ENCODE data around the gene TMEM108.
"Not testable (repeated sequence)": the region's sequence is repeated elsewhere in the genome, so short reads cannot be mapped to it uniquely, and the experiment has no call there.

The TMEM108 gene

DNA sequence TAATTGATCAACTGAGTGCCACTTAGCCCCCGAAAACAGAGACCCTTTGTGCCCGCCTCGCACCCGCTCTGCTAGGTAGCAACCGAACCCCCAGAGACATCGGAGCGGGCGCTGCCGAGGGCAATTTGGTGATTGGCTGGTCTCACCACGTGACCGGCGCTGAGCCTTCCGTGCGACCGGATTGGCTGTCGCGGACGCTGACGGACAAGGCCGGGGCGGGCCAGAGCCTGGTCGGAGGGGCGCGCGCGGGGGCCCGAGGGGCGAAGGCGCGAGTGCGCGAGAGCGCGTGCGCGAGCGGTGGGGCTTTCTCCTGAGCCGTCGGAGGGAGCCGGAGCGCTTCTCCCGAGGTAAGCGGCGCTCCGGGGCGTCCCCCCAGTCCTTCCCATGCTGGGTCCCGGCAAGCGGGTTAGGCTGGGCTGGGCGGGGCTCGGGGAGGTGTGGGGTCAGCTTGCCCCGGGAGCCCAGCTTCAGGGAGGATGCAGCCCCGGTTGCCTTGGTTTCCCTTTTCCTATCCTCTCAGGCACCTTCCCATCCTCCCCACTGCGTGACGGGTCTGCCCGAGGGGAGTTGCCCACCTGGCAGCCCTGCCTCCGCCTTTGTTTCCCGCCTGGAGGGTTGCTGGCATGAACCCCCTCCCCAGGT, at the start of gene TMEM108:
TSS of gene TMEM108 (plus strand) at position 303 of the 642 bp plus-strand sequence.
- DNase-seq = peak; percentile 16 to 27

DNA sequence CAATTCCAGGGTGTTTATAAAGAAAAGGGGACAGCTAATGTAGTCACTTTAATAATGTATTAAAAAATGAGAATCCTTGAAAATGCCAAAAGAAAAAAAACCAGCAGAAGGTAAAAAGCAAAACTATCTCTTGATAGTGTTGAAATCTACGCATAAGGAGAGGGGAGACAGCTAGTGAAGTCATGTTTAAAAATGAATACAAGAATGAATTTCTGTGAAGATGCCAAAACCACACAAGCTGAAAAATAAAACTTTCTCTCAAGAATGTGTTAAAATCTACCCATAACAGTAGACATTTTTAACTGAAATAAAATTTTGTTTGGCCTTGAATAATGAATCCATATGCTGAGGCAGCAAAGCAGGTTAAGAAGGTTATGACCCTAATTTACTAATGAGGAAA, 42.2 kb upstream of the TMEM108 start:
- no peak for DNase-seq

DNA sequence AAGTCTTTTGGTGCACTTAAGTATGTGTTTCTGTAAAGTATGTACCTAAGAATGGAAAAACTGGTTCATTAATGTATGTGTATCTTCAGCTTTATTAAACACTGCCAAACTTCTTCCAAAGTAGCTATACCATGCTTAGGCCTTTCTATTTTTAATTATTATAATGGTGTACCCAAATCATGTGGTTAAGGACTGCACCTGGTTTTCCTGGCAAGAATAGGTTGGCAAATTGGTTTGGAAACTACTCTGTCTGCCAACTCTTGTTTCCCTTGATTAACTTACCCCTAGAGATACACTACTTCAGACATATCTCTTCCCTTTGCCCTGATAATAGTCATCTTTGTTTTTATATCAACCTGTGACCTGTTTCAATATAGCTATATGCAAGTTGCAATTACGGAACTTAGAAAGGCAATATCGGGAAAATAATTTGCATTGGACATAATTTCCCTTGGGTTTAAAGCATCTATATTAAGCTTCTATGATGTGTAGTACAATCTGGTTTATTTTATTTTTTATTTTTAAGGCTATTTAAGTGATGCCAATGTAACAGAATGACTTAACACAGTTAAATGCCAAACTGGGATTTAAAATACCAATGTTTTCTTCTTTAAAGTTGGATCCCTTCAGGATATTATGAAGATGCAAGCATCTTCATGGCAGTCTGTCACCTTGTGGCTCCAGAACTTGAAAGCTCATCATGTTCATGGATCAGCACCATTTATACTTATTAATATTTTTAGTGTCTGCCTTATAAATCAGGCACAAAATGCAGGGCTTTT, 40.6 kb upstream of the TMEM108 start:
- no peak for DNase-seq

DNA sequence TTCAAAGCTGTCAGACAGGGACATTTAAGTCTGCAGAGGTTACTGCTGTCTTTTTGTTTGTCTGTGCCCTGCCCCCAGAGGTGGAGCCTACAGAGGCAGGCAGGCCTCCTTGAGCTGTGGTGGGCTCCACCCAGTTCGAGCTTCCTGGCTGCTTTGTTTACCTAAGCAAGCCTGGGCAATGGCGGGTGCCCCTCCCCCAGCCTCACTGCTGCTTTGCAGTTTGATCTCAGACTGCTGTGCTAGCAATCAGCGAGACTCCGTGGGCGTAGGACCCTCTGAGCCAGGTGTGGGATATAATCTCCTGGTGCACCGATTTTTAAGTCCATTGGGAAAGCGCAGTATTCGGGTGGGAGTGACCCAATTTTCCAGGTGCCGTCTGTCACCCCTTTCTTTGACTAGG, 33.2 kb upstream of the TMEM108 start:
- not testable (repeated sequence) for DNase-seq

DNA sequence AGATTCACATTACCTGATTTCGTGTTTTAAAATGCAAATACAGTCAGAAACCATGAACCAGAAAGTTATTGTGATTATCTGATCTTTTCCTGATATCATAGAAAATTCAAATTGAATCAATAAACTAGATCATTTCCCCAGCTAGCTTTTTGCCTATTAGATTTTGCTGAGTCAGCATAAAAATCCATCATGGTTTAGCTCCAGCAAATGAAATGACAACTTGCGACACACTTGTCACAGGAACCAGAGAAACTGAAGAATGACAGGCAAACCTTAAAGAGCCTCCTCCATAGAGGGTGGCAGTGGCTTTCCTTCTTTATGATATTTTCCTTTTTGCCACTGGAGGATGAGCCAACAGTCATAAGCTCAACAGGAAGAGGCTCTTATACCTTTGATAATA, 30.6 kb upstream of the TMEM108 start:
- no peak for DNase-seq

DNA sequence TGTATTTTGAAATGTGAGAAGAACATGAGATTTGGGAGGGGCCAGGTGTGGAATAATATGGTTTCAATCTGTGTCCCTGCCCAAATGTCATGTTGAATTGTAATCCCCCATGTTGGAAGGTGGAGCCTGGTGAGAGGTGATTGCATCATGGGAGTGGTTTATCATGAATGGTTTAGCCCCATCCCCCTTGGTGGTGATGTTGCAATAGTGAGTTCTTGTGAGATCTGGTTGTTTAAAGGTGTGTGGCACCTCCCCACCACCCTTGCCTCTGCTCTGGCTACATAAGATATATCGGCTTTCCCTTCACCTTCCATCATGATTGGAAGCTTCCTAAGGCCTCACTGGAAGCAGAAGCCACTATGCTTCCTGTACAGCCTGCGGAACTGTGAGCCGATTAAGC, 23.9 kb upstream of the TMEM108 start:
- no peak for DNase-seq

DNA sequence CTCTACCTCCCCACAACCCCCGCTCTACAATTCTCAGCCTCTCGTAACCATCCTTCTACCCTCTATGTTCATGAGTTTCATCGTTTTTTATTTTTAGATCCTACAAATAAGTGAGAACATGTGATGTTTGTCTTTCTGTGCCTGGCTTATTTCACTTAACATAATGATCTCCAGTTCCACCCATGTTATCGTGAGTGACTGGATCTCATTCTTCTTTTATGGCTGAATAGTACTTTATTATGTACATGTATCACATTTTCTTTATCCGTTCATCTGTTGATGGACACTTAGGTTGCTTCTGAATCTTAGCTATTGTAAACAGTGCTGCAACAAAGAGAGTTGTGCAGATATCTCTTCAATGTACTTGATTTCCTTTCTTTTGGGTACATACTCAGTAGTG, 22.6 kb upstream of the TMEM108 start:
- DNase-seq = not testable (repeated sequence)

DNA sequence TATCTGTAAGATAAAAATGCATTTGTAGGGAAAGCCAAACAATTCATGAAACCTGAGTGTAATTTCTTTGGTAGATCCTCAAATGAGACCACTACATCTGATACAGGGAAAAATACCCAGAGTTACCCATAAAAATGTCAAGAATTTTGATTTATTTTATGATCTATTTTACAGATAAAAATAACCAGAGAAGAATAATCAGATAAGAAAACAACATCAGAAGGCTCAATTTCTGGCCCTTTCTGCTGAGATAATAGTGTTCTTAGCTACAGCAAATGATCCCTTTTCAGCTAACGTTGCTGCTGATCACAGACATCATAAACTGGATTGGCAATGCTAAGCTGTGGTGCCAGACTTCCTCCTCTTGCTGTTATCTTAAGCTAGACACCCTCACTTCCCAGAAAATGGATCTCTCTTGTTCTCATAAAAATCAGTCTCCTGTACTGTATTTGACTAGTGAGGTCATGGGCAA, 21.3 kb upstream of the TMEM108 start:
- no peak for DNase-seq

DNA sequence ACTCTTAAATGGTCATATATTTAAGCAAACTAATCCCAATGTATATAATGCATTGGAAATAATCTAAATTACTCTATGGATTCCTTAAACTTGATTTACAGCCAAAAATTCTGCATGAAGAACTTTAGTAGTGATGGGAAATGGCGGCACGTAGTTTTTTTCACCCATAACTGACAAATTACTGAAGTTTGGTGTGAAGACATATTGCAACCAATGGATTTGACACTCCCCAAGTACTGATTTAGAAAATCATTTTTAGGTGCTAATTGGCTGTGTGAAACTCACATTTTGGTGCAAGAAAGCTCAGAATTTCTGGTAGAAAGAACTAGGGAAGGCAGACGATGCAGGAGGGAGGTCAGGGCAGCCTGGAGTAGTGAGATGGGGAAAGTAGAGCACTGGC, 19.3 kb upstream of the TMEM108 start:
- no peak for DNase-seq

DNA sequence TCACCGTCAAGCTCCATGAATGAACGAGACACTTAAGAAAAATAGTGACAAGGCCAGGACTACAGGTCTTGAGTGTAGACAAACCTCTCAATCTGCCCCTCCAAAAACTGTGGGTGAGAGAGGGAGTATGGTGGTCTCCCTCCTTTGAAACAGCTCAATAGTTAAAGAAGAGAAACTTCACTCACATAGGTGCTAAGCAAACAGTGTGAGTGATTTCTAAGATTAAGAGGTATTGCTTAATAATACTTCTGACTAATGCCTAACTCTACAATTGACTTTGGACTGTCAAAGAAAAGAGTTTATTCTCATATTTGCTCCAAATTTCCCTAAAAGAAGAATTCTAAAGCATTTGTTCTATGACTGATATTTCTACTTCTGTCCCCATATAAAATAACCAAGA, 17.0 kb upstream of the TMEM108 start:
- no peak for DNase-seq

DNA sequence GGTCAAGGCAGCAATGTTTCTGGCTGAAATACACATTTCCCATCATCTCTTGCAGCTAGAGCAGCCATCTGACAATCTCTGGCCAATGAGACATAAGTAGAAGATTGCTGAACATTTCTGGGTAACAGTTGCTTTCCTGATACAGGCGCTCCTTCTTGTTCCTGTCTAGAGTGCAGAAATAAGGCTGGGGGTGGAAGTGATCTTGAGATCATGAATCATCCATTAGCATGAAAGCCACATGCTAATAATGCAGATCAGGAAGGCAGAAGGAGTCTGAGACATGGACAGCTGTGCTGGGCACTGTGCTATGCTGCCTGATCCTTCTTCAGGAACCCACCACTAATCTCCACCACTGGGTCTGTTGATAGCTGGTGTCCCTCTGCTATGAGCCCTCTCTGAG, 14.8 kb upstream of the TMEM108 start:
- DNase-seq = no peak

DNA sequence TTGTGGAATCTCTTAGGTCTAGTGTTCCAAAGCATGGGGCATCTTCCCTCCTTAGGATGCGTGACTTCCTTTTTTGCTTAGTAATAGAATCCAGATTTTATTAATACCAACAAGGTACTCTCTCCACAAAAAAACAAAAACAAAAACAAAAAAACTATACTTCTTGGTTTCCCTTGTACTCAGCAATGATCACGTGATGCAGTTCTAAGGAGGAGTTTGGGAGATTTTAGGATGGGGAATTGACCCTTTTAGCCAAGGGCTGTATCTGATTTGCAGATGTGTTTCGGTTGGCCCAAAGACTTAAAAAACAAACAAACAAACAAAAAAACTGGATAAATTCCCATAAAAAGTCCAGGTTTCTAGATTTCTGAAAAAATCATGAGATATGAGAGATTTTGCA, 12.6 kb upstream of the TMEM108 start:
- DNase-seq = no peak

DNA sequence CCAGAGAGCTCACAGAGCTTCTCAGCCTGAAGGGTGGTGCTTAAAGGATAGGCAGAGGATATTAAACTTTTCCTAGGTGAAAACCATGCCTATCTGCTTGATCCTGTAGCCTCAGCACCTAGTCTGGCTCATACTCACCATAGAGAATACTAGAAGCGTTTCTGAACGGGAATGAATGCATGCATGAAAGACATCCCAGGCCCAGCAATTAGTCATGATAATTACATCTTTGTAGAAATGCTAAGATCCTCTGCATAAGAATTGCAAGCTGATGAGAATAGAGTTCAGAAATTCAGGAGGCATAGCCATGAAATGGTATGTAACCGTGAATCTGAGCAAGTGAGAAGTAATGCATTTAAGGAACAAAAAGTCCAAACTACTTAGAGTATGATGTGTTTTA, 5.9 kb upstream of the TMEM108 start:
- no peak for DNase-seq

DNA sequence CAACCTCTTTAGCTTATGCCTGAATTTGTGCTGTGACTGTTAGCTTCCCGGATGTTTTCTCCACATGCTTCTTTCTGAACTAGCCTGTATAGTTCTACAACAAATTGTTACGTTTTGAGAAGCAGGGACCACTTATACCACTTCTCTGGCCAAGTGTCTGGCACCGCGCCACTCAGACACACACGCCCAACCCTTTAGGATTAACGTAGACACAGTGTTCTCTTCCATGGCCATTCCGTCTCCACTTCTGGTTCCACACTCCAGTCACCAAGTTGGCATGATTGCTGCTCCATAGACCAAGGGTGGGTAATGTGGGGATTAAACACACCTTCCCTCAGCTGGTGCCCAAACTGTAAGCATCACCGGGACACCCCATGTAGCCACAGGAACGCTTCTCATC, 755 bp upstream of the TMEM108 start:
- DNase-seq = no peak

DNA sequence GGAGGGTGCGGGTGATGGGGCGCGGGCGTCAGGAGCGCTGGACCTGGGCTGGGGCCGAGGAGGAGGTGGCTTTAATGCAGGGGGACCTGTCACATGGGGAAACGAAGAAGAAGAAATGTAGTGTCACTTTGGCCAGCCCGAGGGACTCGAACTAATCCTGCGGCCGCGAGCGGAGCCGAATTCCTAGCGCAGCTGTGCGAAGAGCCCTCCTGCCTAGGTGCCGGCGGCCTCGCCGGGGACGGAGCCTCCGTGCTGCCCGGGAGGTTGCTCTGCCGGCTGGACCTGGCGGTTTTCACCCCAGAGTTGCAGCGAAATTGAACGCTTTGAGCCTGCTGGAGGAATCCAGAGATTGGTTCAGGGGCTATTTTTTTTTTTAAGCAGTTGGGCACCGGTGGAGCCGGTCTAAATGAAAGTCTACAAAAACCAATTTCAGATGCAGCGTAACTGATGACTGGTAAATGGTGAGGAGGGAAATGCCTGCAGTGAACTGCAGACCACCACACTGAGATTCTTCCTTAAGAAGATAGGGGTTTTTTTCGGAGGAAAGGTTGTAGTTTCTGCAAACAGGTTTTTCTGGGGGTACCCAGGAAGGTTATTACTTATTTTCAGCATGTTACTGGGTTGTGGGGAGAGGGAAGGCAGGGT, 662 bp downstream of the TMEM108 start:
- DNase-seq = no peak

DNA sequence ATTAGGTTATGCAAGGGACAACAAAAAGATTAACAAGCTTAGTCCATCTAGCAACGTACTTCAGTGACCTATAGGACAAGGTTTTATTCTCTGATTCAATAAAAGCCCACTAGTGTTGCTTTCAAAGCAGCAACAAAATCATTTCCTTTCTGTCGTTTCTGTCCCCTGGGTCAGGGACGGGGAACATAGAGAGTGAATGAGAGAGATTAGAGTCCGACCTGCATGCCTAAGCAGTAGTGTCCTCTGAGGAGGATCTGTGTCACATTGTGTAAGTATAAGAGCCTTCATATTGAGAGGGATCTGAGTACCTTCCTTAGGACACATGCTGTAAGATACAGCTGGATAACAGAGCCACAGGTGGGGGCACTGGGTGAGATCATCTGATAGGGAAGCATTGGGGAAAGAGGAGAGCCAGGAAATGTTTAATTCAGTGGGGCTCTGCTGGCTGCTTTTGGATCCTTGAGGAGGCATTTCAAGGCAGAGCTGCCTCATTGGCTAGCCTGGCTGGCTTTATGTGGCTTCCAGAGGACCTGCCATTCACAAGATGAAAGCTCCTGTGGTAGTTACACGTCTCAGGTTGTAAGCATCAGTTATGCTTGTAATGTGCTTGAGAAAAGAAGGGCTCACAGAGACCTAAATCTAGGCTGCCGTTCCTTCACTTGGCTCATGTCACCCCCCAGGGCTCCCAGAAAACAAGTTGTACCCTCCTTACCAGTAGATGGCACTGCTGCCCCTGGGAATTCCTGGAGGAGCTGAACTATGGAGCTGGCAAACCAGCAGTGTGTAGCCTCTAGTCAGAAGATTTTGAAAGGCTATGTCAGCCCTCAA, 2.7 kb downstream of the TMEM108 start:
- peak; percentile 47 to 53 for DNase-seq

DNA sequence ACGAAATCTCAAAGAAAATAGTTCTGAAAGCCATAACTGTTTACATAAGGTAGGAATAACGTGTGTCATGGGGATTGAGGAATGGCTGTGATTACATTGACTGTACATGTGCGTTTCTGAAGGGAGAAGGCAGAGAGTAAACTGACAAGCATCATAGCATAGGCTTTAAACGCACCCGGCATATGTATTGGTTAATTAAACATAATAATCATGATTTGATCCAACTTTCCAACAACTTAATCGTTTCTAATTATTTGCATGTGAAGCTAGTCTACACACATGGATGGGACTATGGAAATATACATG, 3.3 kb downstream of the TMEM108 start:
- no peak for DNase-seq

DNA sequence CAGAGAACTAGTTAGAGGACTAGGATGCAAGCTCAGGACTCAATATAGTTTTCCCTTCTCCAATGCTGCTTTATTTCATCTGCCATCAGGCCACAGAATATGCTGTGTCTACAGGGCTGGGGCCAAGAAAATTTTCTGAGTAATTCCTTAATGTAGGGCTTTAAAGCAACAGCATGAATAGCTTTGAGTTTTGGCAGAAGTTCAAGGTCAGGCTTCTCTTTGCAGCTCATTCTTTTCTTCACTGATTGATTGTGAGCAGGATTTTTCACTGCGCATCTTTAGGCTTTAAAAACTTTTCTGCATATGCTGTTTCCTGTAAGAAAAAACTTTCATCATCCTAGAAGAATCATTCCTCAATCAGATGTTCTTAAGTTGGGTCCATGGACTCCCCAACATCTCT, 4.6 kb downstream of the TMEM108 start:
- DNase-seq = no peak

DNA sequence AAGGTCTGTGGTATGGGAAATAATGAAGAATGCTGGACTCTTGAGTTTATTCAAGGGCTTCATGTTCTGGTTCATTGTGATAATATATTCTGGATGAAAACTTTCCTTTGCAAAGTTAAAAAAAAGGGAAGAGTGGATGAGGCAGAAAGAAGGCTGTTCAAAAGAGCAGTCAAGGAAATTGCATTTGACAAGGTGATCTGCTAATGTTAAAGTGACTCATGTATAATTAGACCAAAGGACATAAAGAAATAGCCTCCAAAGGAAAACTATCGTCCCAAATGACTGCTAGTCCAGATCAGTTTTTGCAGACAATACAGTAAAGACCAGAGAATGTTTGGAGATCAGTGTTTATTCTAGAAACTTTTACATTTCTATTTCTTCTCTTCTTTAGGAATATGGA, 9.8 kb downstream of the TMEM108 start:
- DNase-seq = no peak

DNA sequence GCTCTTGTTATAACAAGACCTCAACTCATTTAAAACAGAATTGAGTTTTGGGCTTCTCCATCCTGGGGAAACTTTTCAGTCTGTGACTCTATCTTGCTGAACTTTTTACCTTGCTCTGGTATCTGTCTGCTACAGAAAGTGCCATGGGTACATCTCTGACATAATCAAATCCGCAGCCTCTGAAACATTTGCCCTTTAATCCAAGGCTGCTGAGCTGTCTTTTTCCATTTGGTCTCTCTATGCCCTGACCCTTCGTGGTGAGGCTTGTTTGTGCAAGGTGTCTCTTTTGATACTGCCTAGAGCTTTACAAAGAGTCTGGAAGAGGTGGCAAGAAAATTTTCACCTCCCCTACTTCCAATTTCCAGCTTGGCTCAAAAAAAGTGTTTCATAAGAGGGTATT, 11.3 kb downstream of the TMEM108 start:
- no peak for DNase-seq

DNA sequence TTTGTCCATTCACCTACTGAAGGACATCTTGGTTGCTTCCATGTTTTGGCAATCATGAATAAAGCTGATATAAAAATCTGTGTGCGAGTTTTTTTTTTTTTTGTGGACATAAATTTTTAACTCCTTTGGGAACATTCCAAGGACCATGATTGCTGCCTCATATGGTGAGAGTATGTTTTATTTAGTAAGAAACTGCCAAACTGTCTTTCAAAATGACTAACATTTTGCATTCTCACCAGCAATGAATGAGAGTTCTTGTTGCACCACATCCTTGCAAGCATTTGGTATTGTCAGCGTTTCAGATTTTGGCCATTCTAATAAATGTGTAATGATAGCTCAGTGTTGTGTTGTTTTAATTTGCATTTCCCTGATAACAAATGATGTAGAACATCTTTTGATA, 12.7 kb downstream of the TMEM108 start:
- DNase-seq = no peak

DNA sequence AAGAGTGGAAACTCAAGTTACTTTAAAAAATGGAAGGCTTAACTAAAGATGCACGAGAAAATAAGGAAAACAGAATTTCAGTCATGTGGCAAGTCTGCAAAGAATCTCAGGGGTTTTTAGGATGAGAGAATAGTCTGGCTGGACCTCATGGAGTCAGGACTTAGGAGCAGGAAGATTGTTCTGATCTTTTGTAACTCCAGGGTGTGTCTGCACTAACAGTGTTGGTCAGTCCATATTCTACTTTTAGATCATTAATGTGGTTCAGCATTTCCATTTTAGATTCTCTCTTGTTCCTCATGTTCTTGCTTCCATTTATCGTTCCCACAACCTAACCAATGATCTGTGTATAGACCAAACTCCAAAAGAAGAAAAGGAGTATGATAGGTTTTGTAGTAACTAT, 15.3 kb downstream of the TMEM108 start:
- DNase-seq = no peak

DNA sequence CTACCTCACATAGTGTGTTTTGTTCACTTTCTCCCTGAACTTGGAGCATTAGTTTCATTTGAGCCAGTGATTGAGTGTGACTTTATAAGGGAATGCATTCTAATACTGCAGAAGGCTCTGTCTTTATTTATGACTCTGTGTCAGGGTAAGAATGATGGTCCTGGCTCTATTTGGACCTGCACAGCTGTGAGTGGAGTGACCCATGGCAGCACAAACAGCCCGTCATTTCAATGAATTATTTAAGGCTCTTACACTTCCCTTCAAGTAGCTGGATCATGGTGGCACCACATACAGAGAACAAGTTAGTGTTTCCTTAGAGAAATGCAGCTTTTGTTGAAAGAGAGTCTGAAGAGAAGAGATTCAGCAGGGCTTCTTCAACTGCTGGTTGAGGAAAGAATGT, 16.4 kb downstream of the TMEM108 start:
- no peak for DNase-seq

Measured in activated CD4-positive, alpha-beta T cell treated with anti-CD3 and anti-CD28 coated beads, Interleukin-2, amount 50 U/mL, for 48 hours (primary cell).